ENCODE results near the gene UNC5A.

Gene UNC5A

GRCh38 chr5:176793736-176794135, 16.6 kb upstream of the UNC5A start:
- TF ChIP-seq, protein P1, sequence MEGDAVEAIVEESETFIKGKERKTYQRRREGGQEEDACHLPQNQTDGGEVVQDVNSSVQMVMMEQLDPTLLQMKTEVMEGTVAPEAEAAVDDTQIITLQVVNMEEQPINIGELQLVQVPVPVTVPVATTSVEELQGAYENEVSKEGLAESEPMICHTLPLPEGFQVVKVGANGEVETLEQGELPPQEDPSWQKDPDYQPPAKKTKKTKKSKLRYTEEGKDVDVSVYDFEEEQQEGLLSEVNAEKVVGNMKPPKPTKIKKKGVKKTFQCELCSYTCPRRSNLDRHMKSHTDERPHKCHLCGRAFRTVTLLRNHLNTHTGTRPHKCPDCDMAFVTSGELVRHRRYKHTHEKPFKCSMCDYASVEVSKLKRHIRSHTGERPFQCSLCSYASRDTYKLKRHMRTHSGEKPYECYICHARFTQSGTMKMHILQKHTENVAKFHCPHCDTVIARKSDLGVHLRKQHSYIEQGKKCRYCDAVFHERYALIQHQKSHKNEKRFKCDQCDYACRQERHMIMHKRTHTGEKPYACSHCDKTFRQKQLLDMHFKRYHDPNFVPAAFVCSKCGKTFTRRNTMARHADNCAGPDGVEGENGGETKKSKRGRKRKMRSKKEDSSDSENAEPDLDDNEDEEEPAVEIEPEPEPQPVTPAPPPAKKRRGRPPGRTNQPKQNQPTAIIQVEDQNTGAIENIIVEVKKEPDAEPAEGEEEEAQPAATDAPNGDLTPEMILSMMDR (IDR thresholded peaks at IDR 0.05; ENCODE audit: low read depth, low read length) = no peak
- DNase-seq (ENCODE audit: low read depth, low spot score) = no peak
- in situ Hi-C loops (cut with HindIII; ENCODE audit: low sequenced_read_pairs) = no loop called here

DNA sequence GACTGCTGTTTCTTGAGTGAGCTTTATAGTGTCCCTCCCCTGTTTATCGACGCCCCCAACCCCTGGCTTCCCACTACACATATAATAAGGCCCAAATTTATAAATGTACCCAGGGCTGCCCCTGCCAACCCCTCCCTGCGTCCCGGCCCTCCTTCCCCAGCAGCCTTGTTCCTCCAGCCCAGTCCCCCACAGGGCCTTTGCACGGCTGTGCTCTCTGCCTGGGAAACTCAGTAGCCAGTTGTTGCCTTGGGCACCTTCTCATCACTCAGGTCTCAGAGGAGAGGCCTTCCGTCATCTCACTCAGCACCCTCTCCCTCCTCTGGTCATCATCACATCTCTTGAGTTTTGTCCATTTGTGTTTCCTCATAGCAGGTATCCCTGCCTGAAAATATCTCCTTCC, 15.8 kb upstream of the UNC5A start:
- H3K4me3 ChIP-seq (ENCODE audit: low read depth, low read length) = no peak overlapping the region
- TF ChIP-seq, protein P1 (IDR thresholded peaks at IDR 0.05; ENCODE audit: low read depth, low read length) = no peak
- DNase-seq (ENCODE audit: low read depth, low spot score) = no peak
- in situ Hi-C loops (cut with HindIII; ENCODE audit: low sequenced_read_pairs) = no loop called here

More at GRCh38 chr5:176793736-176794135, 16.6 kb upstream of the UNC5A start:
- no peak overlapping the region for H3K4me3 ChIP-seq (ENCODE audit: low read depth, low read length)

- H3K4me3 ChIP-seq (ENCODE audit: low read depth, low read length) = no peak overlapping the region
- DNase-seq (ENCODE audit: low read depth, low spot score) = no peak
- in situ Hi-C loops (cut with HindIII; ENCODE audit: low sequenced_read_pairs) = no loop called here
- TF ChIP-seq, protein P1 (IDR thresholded peaks at IDR 0.05; ENCODE audit: low read depth, low read length) = no peak
Observed at GRCh38 chr5:176796411-176796810, 13.9 kb upstream of the UNC5A start.

- in situ Hi-C loops (cut with HindIII; ENCODE audit: low sequenced_read_pairs) = no loop called here
- DNase-seq (ENCODE audit: low read depth, low spot score) = no peak
Observed at GRCh38 chr5:176796970-176797369, 13.4 kb upstream of the UNC5A start.

GRCh38 chr5:176797456-176798050, 12.8 kb upstream of the UNC5A start:
- in situ Hi-C loops (cut with HindIII; ENCODE audit: low sequenced_read_pairs) = no loop called here
- H3K4me3 ChIP-seq (ENCODE audit: low read depth, low read length) = no peak overlapping the region
- no peak for DNase-seq (ENCODE audit: low read depth, low spot score)
- TF ChIP-seq, protein P1 (IDR thresholded peaks at IDR 0.05; ENCODE audit: low read depth, low read length) = no peak

More at GRCh38 chr5:176796970-176797369, 13.4 kb upstream of the UNC5A start:
- no peak overlapping the region for H3K4me3 ChIP-seq (ENCODE audit: low read depth, low read length)
- TF ChIP-seq, protein P1 (IDR thresholded peaks at IDR 0.05; ENCODE audit: low read depth, low read length) = no peak

- in situ Hi-C loops (cut with HindIII; ENCODE audit: low sequenced_read_pairs) = no loop called here
- DNase-seq (ENCODE audit: low read depth, low spot score) = no peak
- no peak overlapping the region for H3K4me3 ChIP-seq (ENCODE audit: low read depth, low read length)
- TF ChIP-seq, protein P1 (IDR thresholded peaks at IDR 0.05; ENCODE audit: low read depth, low read length) = no peak
Observed at GRCh38 chr5:176798086-176798876, 12.1 kb upstream of the UNC5A start.

Measured in astrocyte of the spinal cord (primary cell).